Body of pancreas (tissue), 4 donors: ENCODE results near the gene GLMN. TPM values are rescaled to one million over a fixed set of nuclear protein-coding genes. Genes with fewer than 3 reads are reported as not detected.

ENCODE experiments used
- ATAC-seq: fragments of 150-250 bp; one replicate; pipeline ENCODE4 v1.9.1; 2016
- DNase-seq, 4 donors: peaks; one replicate each; pipeline ENCODE4 v3.0.0-alpha.2; 2019
- H3K27ac ChIP-seq, 4 donors: fragments of 200-600 bp; sonication (generic); 1 replicate in 3 of 4; 2 replicates in 1 of 4; pipeline versions ENCODE4 v1.5.1 to v1.6.1; 2016 to 2019; ENCODE audit warnings: mild to moderate bottlenecking in 1 of 4, mixed read lengths in 1 of 4, moderate library complexity in 1 of 4
- H3K27me3 ChIP-seq, 2 donors: fragments of 200-600 bp; sonication (generic); one replicate each; pipeline ENCODE4 v1.6.0; 2016; ENCODE audit warnings: mild to moderate bottlenecking in 1 of 2
- H3K36me3 ChIP-seq, 2 donors: fragments of 200-600 bp; sonication (generic); replicated peaks in 1 of 2; 2 replicates each; pipeline ENCODE4 v1.5.1; 2016; ENCODE audit warnings: low read depth in 2 of 2; ENCODE audit not compliant: insufficient read depth in 1 of 2
- H3K4me1 ChIP-seq: fragments of 200-600 bp; sonication (generic); one replicate; pipeline ENCODE4 v1.6.0; 2016
- H3K4me3 ChIP-seq, 2 donors: fragments of 200-600 bp; sonication (generic); 1 replicate in 1 of 2; 2 replicates in 1 of 2; pipeline ENCODE4 v1.5.1; 2016 to 2019
- H3K9me3 ChIP-seq, 3 donors: fragments of 200-600 bp; sonication (generic); 1 replicate in 2 of 3; 2 replicates in 1 of 3; pipeline ENCODE4 v1.5.1; 2016
- CTCF ChIP-seq, 7 experiments: fragments of 450-650 bp in 4 of 7; fragments of 200-600 bp in 3 of 7; sonication (generic) in 3 of 7; IDR thresholded peaks; one replicate each; pipeline ENCODE4 v1.5.1; 2016 to 2019; ENCODE audit warnings: antibody characterized with exemption in 7 of 7
- POLR2A ChIP-seq, 3 donors: fragments of 450-650 bp; IDR thresholded peaks; one replicate each; pipeline ENCODE4 v1.6.1; 2016; ENCODE audit warnings: antibody characterized with exemption in 3 of 3, mild to moderate bottlenecking in 2 of 3
- whole genome bisulfite sequencing, 2 donors: methylation state at CpG; one replicate each; pipeline ENCODE4 v1.1.5; 2017; 5-methylcytosine and 5-hydroxymethylcytosine counted together
- intact Hi-C: fragments of 100-400 bp; cut with DNase I; formaldehyde crosslinking; loops from one replicate; pipeline ENCODE4 v1.15.1; 2023
- total RNA-seq, 2 donors: library from RNA; depleted of rRNA; stranded (reverse); fragments of >200 nt; gene quantifications; one replicate each; pipeline ENCODE4 v1.1.0, GENCODE V29; 2016

GLMN gene
- total RNA-seq, 2 donors from 2014 or later = 3.6 to 4.7 TPM

- H3K27ac ChIP-seq = no peak overlapping the region
- no peak overlapping the region for H3K4me3 ChIP-seq
- no peaks in the 10 kb centered on the region for H3K36me3 ChIP-seq
- ATAC-seq (no peak), DNase-seq (no peak)
- TF ChIP-seq POLR2A (IDR thresholded peaks at IDR 0.05) (no peak), CTCF (IDR thresholded peaks at IDR 0.05) (no peak)
- intact Hi-C loops = no loop called here
- no peaks in the 10 kb centered on the region for H3K4me1 ChIP-seq
- no peaks in the 10 kb centered on the region for H3K9me3 ChIP-seq
- WGBS, 2 donors = 95% methylated on average over 4 of the region's 4 CpGs
- H3K27me3 ChIP-seq = no peaks in the 10 kb centered on the region
Observed at GRCh38 chr1:92277105-92277723, 21.6 kb downstream of the GLMN start.

- TF ChIP-seq POLR2A (IDR thresholded peaks at IDR 0.05) (no peak), CTCF (IDR thresholded peaks at IDR 0.05) (no peak)
- H3K27ac ChIP-seq = no peak overlapping the region
- no peaks in the 10 kb centered on the region for H3K4me1 ChIP-seq
- DNase-seq (no peak), ATAC-seq (no peak)
- intact Hi-C loops = no loop called here
- H3K36me3 ChIP-seq = no peaks in the 10 kb centered on the region
- no peaks in the 10 kb centered on the region for H3K9me3 ChIP-seq
- 92 to 98% methylated on average over 3 of the region's 3 CpGs for WGBS, 2 donors
- no peaks in the 10 kb centered on the region for H3K27me3 ChIP-seq
- H3K4me3 ChIP-seq = no peak overlapping the region
Observed at GRCh38 chr1:92276082-92276481, 22.7 kb downstream of the GLMN start.

GRCh38 chr1:92274939-92275338, 23.8 kb downstream of the GLMN start:
- Histone ChIP-seq H3K4me1 (no peaks in the 10 kb centered on the region), H3K4me3 (no peak overlapping the region), H3K27ac (no peak overlapping the region), H3K9me3 (no peaks in the 10 kb centered on the region), H3K36me3 (no peaks in the 10 kb centered on the region), H3K27me3 (no peaks in the 10 kb centered on the region)
- intact Hi-C loops = no loop called here
- ATAC-seq = no peak
- TF ChIP-seq CTCF (IDR thresholded peaks at IDR 0.05) (no peak), POLR2A (IDR thresholded peaks at IDR 0.05) (no peak)
- no peak for DNase-seq
- 88 to 96% methylated on average over 1 of the region's 1 CpG for WGBS, 2 donors

- Histone ChIP-seq H3K27me3 (no peaks in the 10 kb centered on the region), H3K27ac (no peak overlapping the region), H3K4me1 (no peaks in the 10 kb centered on the region), H3K36me3 (no peaks in the 10 kb centered on the region), H3K9me3 (no peaks in the 10 kb centered on the region), H3K4me3 (no peak overlapping the region)
- no peak for ATAC-seq
- intact Hi-C loops = no loop called here
- no peak for DNase-seq
- 89 to 96% methylated on average over 1 of the region's 1 CpG for WGBS, 2 donors
- no peak for TF ChIP-seq POLR2A (IDR thresholded peaks at IDR 0.05)
- no peak for TF ChIP-seq CTCF (IDR thresholded peaks at IDR 0.05)
Observed at GRCh38 chr1:92273039-92273438, 25.7 kb downstream of the GLMN start.

GRCh38 chr1:92262516-92262915, 36.3 kb downstream of the GLMN start:
- TF ChIP-seq POLR2A (IDR thresholded peaks at IDR 0.05) (no peak), CTCF (IDR thresholded peaks at IDR 0.05) (no peak)
- H3K4me1 ChIP-seq = no peaks in the 10 kb centered on the region
- intact Hi-C loops = no loop called here
- H3K9me3 ChIP-seq = no peaks in the 10 kb centered on the region
- DNase-seq = no peak
- WGBS, 2 donors = 67% methylated on average over 3 of the region's 3 CpGs
- no peak for ATAC-seq
- peaks cover 0 to 8% of the 10 kb centered on the region in 2 donors for H3K36me3 ChIP-seq
- H3K27me3 ChIP-seq = no peaks in the 10 kb centered on the region
- no peak overlapping the region for H3K4me3 ChIP-seq
- H3K27ac ChIP-seq = no peak overlapping the region
